GM18511 (cell line): ENCODE data around the gene PIP4K2C.
"Not testable (repeated sequence)": the region's sequence is repeated elsewhere in the genome, so short reads cannot be mapped to it uniquely, and the experiment has no call there.

Experiments
- ATAC-seq: cut with Tn5 transposase; IDR thresholded peaks from one replicate; pipeline ENCODE4 v1.9.1; 2021; ENCODE audit warnings: mild to moderate bottlenecking, moderate library complexity; ENCODE audit not compliant: unreplicated experiment

The PIP4K2C gene

GRCh38 chr12:57632073-57632957, 41.3 kb downstream of the PIP4K2C start:
- ATAC-seq, result peak; percentile 24

GRCh38 chr12:57632958-57633840, 42.2 kb downstream of the PIP4K2C start, which contains the start of gene B4GALNT1:
B4GALNT1 (minus strand) TSS chr12:57633201; CDS start chr12:57632132, 1,069 bp downstream.
- ATAC-seq, result peak; percentile 86

GRCh38 chr12:57636731-57637130, 45.7 kb downstream of the PIP4K2C start:
- not testable (repeated sequence) for ATAC-seq

GRCh38 chr12:57637364-57637763, 46.4 kb downstream of the PIP4K2C start:
- ATAC-seq, result no peak

- no peak for ATAC-seq
Observed at GRCh38 chr12:57638096-57638495, 47.1 kb downstream of the PIP4K2C start.

- no peak for ATAC-seq
Observed at GRCh38 chr12:57640175-57641042, 49.4 kb downstream of the PIP4K2C start.

GRCh38 chr12:57641699-57642442, 50.9 kb downstream of the PIP4K2C start:
- no peak for ATAC-seq

GRCh38 chr12:57645990-57646658, 55.1 kb downstream of the PIP4K2C start:
- not testable (repeated sequence) for ATAC-seq

- not testable (repeated sequence) for ATAC-seq
Observed at GRCh38 chr12:57646659-57647049, 55.7 kb downstream of the PIP4K2C start.
